CD14-positive monocyte (primary cell): ENCODE results near the gene NLRP10. TPM values are rescaled to one million over a fixed set of nuclear protein-coding genes. Genes with fewer than 3 reads are reported as not detected.

Source experiments
- DNase-seq, 3 donors: peaks; one replicate each; pipeline ENCODE4 v3.0.0-alpha.2; 2011 to 2022
- H2AFZ ChIP-seq: 2 replicates; pipeline ENCODE4 v1.6.0; 2012; ENCODE audit warnings: mild to moderate bottlenecking, low read depth, low read length, inconsistent platforms; ENCODE audit not compliant: insufficient read depth, poor library complexity, severe bottlenecking
- H3K27ac ChIP-seq, 2 donors: 1 replicate in 1 of 2; 2 replicates in 1 of 2; pipeline ENCODE4 v1.5.1; 2012 to 2013; ENCODE audit warnings: low read length in 2 of 2, control low read depth in 1 of 2, inconsistent platforms in 1 of 2, low read depth in 1 of 2, mild to moderate bottlenecking in 1 of 2
- H3K27me3 ChIP-seq, 2 donors: one replicate each; pipeline versions ENCODE4 v1.6.0 to v1.6.1; 2011 to 2013; ENCODE audit warnings: low read length in 2 of 2; ENCODE audit not compliant: control insufficient read depth in 2 of 2, insufficient read depth in 2 of 2
- H3K36me3 ChIP-seq, 2 donors: replicated peaks in 1 of 2; 1 replicate in 1 of 2; 2 replicates in 1 of 2; pipeline versions ENCODE4 v1.5.1 to v1.6.1; 2012 to 2013; ENCODE audit warnings: low read length in 2 of 2, control low read depth in 1 of 2, inconsistent platforms in 1 of 2, mild to moderate bottlenecking in 1 of 2; ENCODE audit not compliant: insufficient read depth in 2 of 2, control insufficient read depth in 1 of 2
- H3K4me1 ChIP-seq, 2 donors: 1 replicate in 1 of 2; 2 replicates in 1 of 2; pipeline versions ENCODE4 v1.5.1 to v1.6.1; 2012 to 2013; ENCODE audit warnings: low read length in 2 of 2, control low read depth in 1 of 2, inconsistent platforms in 1 of 2, mild to moderate bottlenecking in 1 of 2, moderate library complexity in 1 of 2; ENCODE audit not compliant: insufficient read depth in 2 of 2, control insufficient read depth in 1 of 2
- H3K4me2 ChIP-seq: replicated peaks from 2 replicates; pipeline ENCODE3; 2012; ENCODE audit warnings: low read length, moderate library complexity, mild to moderate bottlenecking; ENCODE audit not compliant: poor library complexity, severe bottlenecking; ENCODE audit errors: extremely low read depth
- H3K4me3 ChIP-seq, 3 experiments: fragments of 200-600 bp in 1 of 3; sonication (generic) in 1 of 3; replicated peaks in 1 of 3; 1 replicate in 2 of 3; 2 replicates in 1 of 3; pipeline ENCODE4 v1.5.1; 2011 to 2013; ENCODE audit warnings: low read length in 3 of 3, mild to moderate bottlenecking in 3 of 3, control low read depth in 2 of 3, low read depth in 2 of 3, inconsistent platforms in 1 of 3, moderate library complexity in 1 of 3
- H3K79me2 ChIP-seq: 2 replicates; pipeline ENCODE4 v1.6.0; 2012; ENCODE audit warnings: mild to moderate bottlenecking, control low read depth, inconsistent platforms, low read length, moderate library complexity; ENCODE audit not compliant: insufficient read depth
- H3K9ac ChIP-seq: 2 replicates; pipeline ENCODE4 v1.6.0; 2017; ENCODE audit warnings: low read length, mild to moderate bottlenecking; ENCODE audit not compliant: insufficient read depth, poor library complexity, severe bottlenecking
- H3K9me3 ChIP-seq, 2 donors: replicated peaks in 1 of 2; 1 replicate in 1 of 2; 2 replicates in 1 of 2; pipeline versions ENCODE4 v1.5.1 to v1.6.1; 2012 to 2013; ENCODE audit warnings: low read length in 2 of 2, control low read depth in 1 of 2; ENCODE audit not compliant: control insufficient read depth in 1 of 2, insufficient read depth in 1 of 2
- H4K20me1 ChIP-seq: 2 replicates; pipeline ENCODE4 v1.6.0; 2012; ENCODE audit warnings: mild to moderate bottlenecking, low read length, control low read depth, moderate library complexity; ENCODE audit not compliant: insufficient read depth
- H3K27ac Mint-ChIP-seq, 7 donors: one replicate each; pipeline ENCODE4 v1.8.0; 2020; ENCODE audit warnings: mild to moderate bottlenecking in 7 of 7, mixed read lengths in 7 of 7, moderate library complexity in 6 of 7, inconsistent platforms in 2 of 7
- H3K27me3 Mint-ChIP-seq, 3 donors: one replicate each; pipeline ENCODE4 v1.8.0; 2021 to 2022; ENCODE audit warnings: low read depth in 3 of 3, mild to moderate bottlenecking in 3 of 3, mixed read lengths in 3 of 3, moderate library complexity in 3 of 3, inconsistent platforms in 1 of 3
- H3K36me3 Mint-ChIP-seq, 2 donors: one replicate each; pipeline ENCODE4 v1.8.0; 2020; ENCODE audit warnings: mixed read lengths in 2 of 2, inconsistent platforms in 1 of 2, mild to moderate bottlenecking in 1 of 2
- H3K4me1 Mint-ChIP-seq: one replicate; pipeline ENCODE4 v1.8.0; 2020; ENCODE audit warnings: mild to moderate bottlenecking, mixed read lengths
- H3K4me3 Mint-ChIP-seq, 2 donors: one replicate each; pipeline ENCODE4 v1.8.0; 2020; ENCODE audit warnings: mild to moderate bottlenecking in 2 of 2, mixed read lengths in 2 of 2, moderate library complexity in 1 of 2
- H3K9me3 Mint-ChIP-seq, 7 donors: one replicate each; pipeline ENCODE4 v1.8.0; 2020 to 2022; ENCODE audit warnings: mixed read lengths in 7 of 7, mild to moderate bottlenecking in 6 of 7, moderate library complexity in 6 of 7, inconsistent platforms in 2 of 7
- CTCF ChIP-seq: fragments of 200-600 bp; IDR thresholded peaks from one replicate; pipeline ENCODE4 v1.8.0; 2022; ENCODE audit warnings: antibody characterized with exemption, mild to moderate bottlenecking
- WGBS: methylation state at CpG from one replicate; pipeline ENCODE4 v1.1.5; 2013; ENCODE audit warnings: missing lambda C conversion rate; ENCODE audit not compliant: insufficient coverage; 5-methylcytosine and 5-hydroxymethylcytosine counted together
- intact Hi-C, 2 donors: fragments of 100-400 bp; cut with micrococcal nuclease; formaldehyde crosslinking; loops; one replicate each; pipeline versions ENCODE4 v1.15.0 to v1.15.1; 2023
- polyA plus RNA-seq, 3 donors: library from polyadenylated mRNA; depleted of rRNA in 1 of 3; unstranded in 2 of 3; stranded (reverse) in 1 of 3; fragments of 300-500 nt in 2 of 3; fragments of >200 nt in 1 of 3; fragmentation: Illumina TruSeq in 2 of 3; gene quantifications; 1 replicate in 2 of 3; 2 replicates in 1 of 3; pipeline ENCODE4 v1.2.3, GENCODE V29; 2012 to 2021

The NLRP10 gene
- polyA plus RNA-seq, 3 donors: not detected

- no peak for DNase-seq
- Histone ChIP-seq H3K27me3 (no peaks in the 10 kb centered on the region), H3K79me2 (no peaks in the 10 kb centered on the region), H3K4me3 (no peak within 1 kb of the TSS), H3K9ac (no peak within 1 kb of the TSS), H2AFZ (no peak within 1 kb of the TSS), H4K20me1 (no peaks in the 10 kb centered on the region), H3K4me2 (no peak within 1 kb of the TSS), H3K9me3 (no peaks in the 10 kb centered on the region), H3K36me3 (no peaks in the 10 kb centered on the region), H3K4me1 (no peaks in the 10 kb centered on the region), H3K27ac (no peak within 1 kb of the TSS)
- no peak within 1 kb of the TSS for H3K27ac Mint-ChIP-seq
- no peak for TF ChIP-seq CTCF
- no peaks in the 10 kb centered on the region for H3K4me1 Mint-ChIP-seq
- no peaks in the 10 kb centered on the region for H3K36me3 Mint-ChIP-seq
- H3K4me3 Mint-ChIP-seq: no peak within 1 kb of the TSS
- intact Hi-C loops: no loop called here
- peaks cover 0 to 4% (median 1%) of the 10 kb centered on the region in 7 donors for H3K9me3 Mint-ChIP-seq
- 60% methylated on average over 1 of the region's 4 CpGs for WGBS
- peaks cover under 1 to 2% (median 2%) of the 10 kb centered on the region in 3 donors for H3K27me3 Mint-ChIP-seq
Measured at GRCh38 chr11:7931168-7931567, 34.1 kb downstream of the NLRP10 start, which contains the start of gene OR10A6. OR10A6 (minus strand) TSS chr11:7931268; CDS start chr11:7928662, 2,606 bp downstream.

- intact Hi-C loops: no loop called here
- Histone ChIP-seq H3K4me3 (no peak overlapping the region), H3K9me3 (no peaks in the 10 kb centered on the region), H3K27ac (no peak overlapping the region), H3K4me2 (no peak overlapping the region), H4K20me1 (no peaks in the 10 kb centered on the region), H3K4me1 (no peaks in the 10 kb centered on the region), H3K36me3 (no peaks in the 10 kb centered on the region), H3K27me3 (no peaks in the 10 kb centered on the region), H3K79me2 (no peaks in the 10 kb centered on the region), H2AFZ (no peak overlapping the region), H3K9ac (no peak overlapping the region)
- no peaks in the 10 kb centered on the region for H3K36me3 Mint-ChIP-seq
- 90% methylated on average over 2 of the region's 6 CpGs for WGBS
- H3K27ac Mint-ChIP-seq: no peak overlapping the region
- H3K4me1 Mint-ChIP-seq: no peaks in the 10 kb centered on the region
- no peak overlapping the region for H3K4me3 Mint-ChIP-seq
- no peak for TF ChIP-seq CTCF
- no peak for DNase-seq
- H3K27me3 Mint-ChIP-seq: peaks cover 0 to 2% (median 2%) of the 10 kb centered on the region in 3 donors
- H3K9me3 Mint-ChIP-seq: peaks cover 0 to 7% (median 4%) of the 10 kb centered on the region in 7 donors
Measured at GRCh38 chr11:7927635-7928034, 37.6 kb downstream of the NLRP10 start.
